Gastrocnemius medialis (tissue), 4 donors: ENCODE results near the gene PCDHGA3. TPM values are rescaled to one million over a fixed set of nuclear protein-coding genes. Genes with fewer than 3 reads are reported as not detected.
A peak's percentile ranks its signal among the peaks of the same experiment; 100 is the strongest.
"Not testable (repeated sequence)": the region's sequence is repeated elsewhere in the genome, so short reads cannot be mapped to it uniquely, and the experiment has no call there.

Experiments used
- ATAC-seq, 2 donors: fragments of 150-250 bp; one replicate each; pipeline ENCODE4 v1.9.1; 2016
- DNase-seq, 2 donors: peaks; one replicate each; pipeline ENCODE4 v3.0.0-alpha.2; 2019
- H3K27ac ChIP-seq, 4 donors: fragments of 200-600 bp; sonication (generic); 1 replicate in 1 of 4; 2 replicates in 3 of 4; pipeline ENCODE4 v1.5.1; 2016 to 2018; ENCODE audit warnings: mild to moderate bottlenecking in 2 of 4, moderate library complexity in 1 of 4
- H3K27me3 ChIP-seq, 3 donors: fragments of 200-600 bp; sonication (generic) in 2 of 3; 1 replicate in 1 of 3; 2 replicates in 2 of 3; pipeline versions ENCODE4 v1.5.1 to v1.6.0; 2016 to 2019; ENCODE audit warnings: mild to moderate bottlenecking in 1 of 3, moderate library complexity in 1 of 3
- H3K36me3 ChIP-seq, 2 donors: fragments of 200-600 bp; sonication (generic) in 1 of 2; one replicate each; pipeline ENCODE4 v1.5.1; 2017 to 2018
- H3K4me1 ChIP-seq, 2 donors: fragments of 200-600 bp; sonication (generic) in 1 of 2; one replicate each; pipeline ENCODE4 v1.5.1; 2016 to 2017; ENCODE audit warnings: mild to moderate bottlenecking in 2 of 2
- H3K4me3 ChIP-seq, 4 donors: fragments of 200-600 bp; sonication (generic) in 3 of 4; 1 replicate in 1 of 4; 2 replicates in 3 of 4; pipeline ENCODE4 v1.5.1; 2016 to 2019; ENCODE audit warnings: mild to moderate bottlenecking in 2 of 4
- H3K9me3 ChIP-seq, 3 donors: fragments of 200-600 bp; sonication (generic) in 2 of 3; 1 replicate in 1 of 3; 2 replicates in 2 of 3; pipeline ENCODE4 v1.5.1; 2016 to 2019
- CTCF ChIP-seq, 5 experiments: fragments of 450-650 bp in 3 of 5; fragments of 200-600 bp in 2 of 5; sonication (generic) in 2 of 5; IDR thresholded peaks in 4 of 5; conservative IDR thresholded peaks in 1 of 5; 1 replicate in 4 of 5; 2 replicates in 1 of 5; pipeline ENCODE4 v1.5.1; 2016 to 2019; ENCODE audit warnings: antibody characterized with exemption in 5 of 5, mild to moderate bottlenecking in 3 of 5, moderate library complexity in 3 of 5
- POLR2A ChIP-seq, 2 donors: fragments of 450-650 bp; IDR thresholded peaks; one replicate each; pipeline ENCODE4 v1.6.1; 2017; ENCODE audit warnings: antibody characterized with exemption in 2 of 2, mild to moderate bottlenecking in 2 of 2, moderate library complexity in 2 of 2
- in situ Hi-C, 4 donors: fragments of 200-750 bp; cut with MboI; loops; one replicate each; pipeline versions ENCODE4 v1.15.0 to v1.8.0; 2017; ENCODE audit warnings: low sequenced_read_pairs in 4 of 4
- intact Hi-C: fragments of 100-400 bp; cut with DNase I; formaldehyde crosslinking; loops from one replicate; pipeline ENCODE4 v1.15.1; 2023; ENCODE audit warnings: low total_unique reads
- total RNA-seq, 4 donors: library from RNA; depleted of rRNA; stranded (reverse); fragments of >200 nt; gene quantifications; one replicate each; pipeline versions ENCODE4 v1.1.0 to v1.2.3, GENCODE V29; 2016

The PCDHGA3 gene
- total RNA-seq, 4 donors from 2014 or later = 1.5 to 2.8 (median 2.0) TPM

GRCh38 chr5:141389153-141390042, 45.8 kb downstream of the PCDHGA3 start:
- H3K4me3 ChIP-seq = no peak overlapping the region
- peaks cover 0 to 5% (median 5%) of the 10 kb centered on the region in 3 donors for H3K9me3 ChIP-seq
- TF ChIP-seq CTCF (IDR thresholded peaks at IDR 0.05 in 4 of 5, conservative IDR thresholded peaks at IDR 0.05 in 1 of 5) (no peak), POLR2A (IDR thresholded peaks at IDR 0.05) (no peak)
- intact Hi-C loops (no loop called here), in situ Hi-C loops (no loop called here)
- ATAC-seq = no peak
- no peak for DNase-seq
- peaks cover 4% of the 10 kb centered on the region in 2 donors for H3K4me1 ChIP-seq
- H3K27me3 ChIP-seq = peaks cover 0 to 15% (median 2%) of the 10 kb centered on the region in 3 donors
- H3K27ac ChIP-seq = no peak overlapping the region
- H3K36me3 ChIP-seq = no peaks in the 10 kb centered on the region

- intact Hi-C loops = no loop called here
- ATAC-seq (peak in 1 of 2 donors; percentile 37), DNase-seq (no peak)
- peak within 1 kb of the TSS; percentile 9 to 41 (median 12) for H3K4me3 ChIP-seq
- H3K27me3 ChIP-seq = peaks cover 0 to 21% (median 2%) of the 10 kb centered on the region in 3 donors
- H3K4me1 ChIP-seq = peaks cover 0 to 6% of the 10 kb centered on the region in 2 donors
- H3K9me3 ChIP-seq = peaks cover 0 to 5% (median 5%) of the 10 kb centered on the region in 3 donors
- in situ Hi-C loops = no loop called here
- H3K27ac ChIP-seq = no peak within 1 kb of the TSS
- no peaks in the 10 kb centered on the region for H3K36me3 ChIP-seq
- TF ChIP-seq POLR2A (IDR thresholded peaks at IDR 0.05) = no peak
- TF ChIP-seq CTCF (IDR thresholded peaks at IDR 0.05 in 4 of 5, conservative IDR thresholded peaks at IDR 0.05 in 1 of 5) = peak in 3 of 5 experiments; percentile 18 to 48 (median 20)
These were observed 49.0 kb downstream of the PCDHGA3 start, which contains the start of gene PCDHGA8 for GRCh38 chr5:141392429-141393198. Gene PCDHGA8, plus strand, starts transcription at chr5:141392633. Its CDS starts 181 bp downstream, at chr5:141392814.

GRCh38 chr5:141393267-141393666, 49.6 kb downstream of the PCDHGA3 start:
- Histone ChIP-seq H3K27ac (no peak overlapping the region), H3K4me1 (peaks cover 0 to 6% of the 10 kb centered on the region in 2 donors), H3K36me3 (no peaks in the 10 kb centered on the region), H3K27me3 (peaks cover 0 to 21% (median 2%) of the 10 kb centered on the region in 3 donors), H3K4me3 (peak overlapping the region in 1 of 4 donors; percentile 41), H3K9me3 (peaks cover 0 to 5% (median 5%) of the 10 kb centered on the region in 3 donors)
- intact Hi-C loops = no loop called here
- DNase-seq (no peak), ATAC-seq (no peak)
- no peak for TF ChIP-seq POLR2A (IDR thresholded peaks at IDR 0.05)
- in situ Hi-C loops = no loop called here

- H3K36me3 ChIP-seq, in situ Hi-C loops, ATAC-seq, H3K27ac ChIP-seq, H3K4me3 ChIP-seq, DNase-seq, intact Hi-C loops, H3K9me3 ChIP-seq: not testable (repeated sequence)
- H3K4me1 ChIP-seq = peaks cover 6 to 16% of the 10 kb centered on the region in 2 donors
- peaks cover 0 to 21% (median 0%) of the 10 kb centered on the region in 3 donors for H3K27me3 ChIP-seq
These were observed 51.0 kb downstream of the PCDHGA3 start for GRCh38 chr5:141394401-141395187.

Other genes with a start within 250 kb of the PCDHGA3 start
- 1 to 10 TPM in 2 of 4 donors, under 1 TPM in 2; 0.71 to 1.7 (median 1.2) TPM for gene PCDHB2, start 249.2 kb upstream of the PCDHGA3 start, total RNA-seq
- under 1 TPM in 3 of 4 donors, not detected in 1; 0.61 to 0.72 (median 0.71) TPM for gene PCDHB3, start 243.4 kb upstream of the PCDHGA3 start, total RNA-seq
- gene PCDHB4, start 222.0 kb upstream of the PCDHGA3 start, total RNA-seq = 1 to 10 TPM in 3 of 4 donors, under 1 TPM in 1; 1.00 to 3.0 (median 1.8) TPM
- 1 to 10 TPM in 1 of 4 donors, under 1 TPM in 3; 0.38 to 1.5 (median 0.91) TPM for gene PCDHB5, start 208.6 kb upstream of the PCDHGA3 start, total RNA-seq
- under 1 TPM in 3 of 4 donors, not detected in 1; 0.09 to 0.46 (median 0.19) TPM for gene PCDHB6, start 193.8 kb upstream of the PCDHGA3 start, total RNA-seq
- under 1 TPM; 0.07 to 0.75 (median 0.20) TPM for gene PCDHB7, start 171.2 kb upstream of the PCDHGA3 start, total RNA-seq
- gene PCDHB8, start 166.0 kb upstream of the PCDHGA3 start, total RNA-seq = under 1 TPM in 2 of 4 donors, not detected in 2; 0.16 to 0.20 TPM
- gene PCDHB16, start 161.4 kb upstream of the PCDHGA3 start, total RNA-seq = 1 to 10 TPM in 3 of 4 donors, under 1 TPM in 1; 0.87 to 2.5 (median 1.7) TPM
- gene PCDHB9, start 156.7 kb upstream of the PCDHGA3 start, total RNA-seq = 1 to 10 TPM in 1 of 4 donors, under 1 TPM in 3; 0.15 to 3.0 (median 0.71) TPM
- under 1 TPM; 0.23 to 0.61 (median 0.54) TPM for gene PCDHB10, start 151.5 kb upstream of the PCDHGA3 start, total RNA-seq
- gene PCDHB11, start 144.2 kb upstream of the PCDHGA3 start, total RNA-seq = 1 to 10 TPM in 1 of 4 donors, under 1 TPM in 3; 0.05 to 1.1 (median 0.53) TPM
- gene PCDHB12, start 135.1 kb upstream of the PCDHGA3 start, total RNA-seq = 1 to 10 TPM in 1 of 4 donors, under 1 TPM in 3; 0.41 to 1.1 (median 0.59) TPM
- 1 to 10 TPM in 1 of 4 donors, under 1 TPM in 3; 0.40 to 2.1 (median 0.69) TPM for gene PCDHB13, start 129.9 kb upstream of the PCDHGA3 start, total RNA-seq
- gene PCDHB14, start 120.5 kb upstream of the PCDHGA3 start, total RNA-seq = 1 to 10 TPM in 1 of 4 donors, under 1 TPM in 3; 0.62 to 1.9 (median 0.76) TPM
- 1 to 10 TPM in 1 of 4 donors, under 1 TPM in 3; 0.33 to 1.2 (median 0.52) TPM for gene PCDHB15, start 98.4 kb upstream of the PCDHGA3 start, total RNA-seq
- under 1 TPM in 1 of 4 donors, not detected in 3; 0.49 TPM for gene SLC25A2, start 39.8 kb upstream of the PCDHGA3 start, total RNA-seq
- 10 to 100 TPM; 60.9 to 91.2 (median 79.8) TPM for gene TAF7, start 23.0 kb upstream of the PCDHGA3 start, total RNA-seq
- under 1 TPM; 0.65 to 0.97 (median 0.71) TPM for gene PCDHGA1, start 13.3 kb upstream of the PCDHGA3 start, total RNA-seq
- gene PCDHGA2, start 5.1 kb upstream of the PCDHGA3 start, total RNA-seq = 1 to 10 TPM in 2 of 4 donors, under 1 TPM in 2; 0.66 to 1.5 (median 1.2) TPM
- 1 to 10 TPM in 1 of 4 donors, under 1 TPM in 3; 0.20 to 1.1 (median 0.74) TPM for gene PCDHGB1, start 6.3 kb downstream of the PCDHGA3 start, total RNA-seq
- gene PCDHGA4, start 11.2 kb downstream of the PCDHGA3 start, total RNA-seq = 1 to 10 TPM; 1.3 to 5.4 (median 1.5) TPM
- 1 to 10 TPM in 3 of 4 donors, under 1 TPM in 1; 0.55 to 3.4 (median 1.9) TPM for gene PCDHGB2, start 16.2 kb downstream of the PCDHGA3 start, total RNA-seq
- gene PCDHGA5, start 20.3 kb downstream of the PCDHGA3 start, total RNA-seq = 1 to 10 TPM in 2 of 4 donors, under 1 TPM in 2; 0.07 to 1.8 (median 0.93) TPM
- 1 to 10 TPM in 3 of 4 donors, under 1 TPM in 1; 0.29 to 2.0 (median 1.2) TPM for gene PCDHGB3, start 26.4 kb downstream of the PCDHGA3 start, total RNA-seq
- gene PCDHGA6, start 30.1 kb downstream of the PCDHGA3 start, total RNA-seq = 1 to 10 TPM in 3 of 4 donors, under 1 TPM in 1; 0.83 to 1.6 (median 1.6) TPM
- gene PCDHGA7, start 38.9 kb downstream of the PCDHGA3 start, total RNA-seq = 1 to 10 TPM; 1.3 to 2.4 (median 1.9) TPM
- gene PCDHGB4, start 43.9 kb downstream of the PCDHGA3 start, total RNA-seq = 1 to 10 TPM in 3 of 4 donors, under 1 TPM in 1; 0.88 to 2.1 (median 1.3) TPM
- gene PCDHGA8, start 48.8 kb downstream of the PCDHGA3 start, total RNA-seq = 1 to 10 TPM in 2 of 4 donors, under 1 TPM in 2; 0.82 to 1.8 (median 1.2) TPM
- gene PCDHGB5, start 54.1 kb downstream of the PCDHGA3 start, total RNA-seq = 1 to 10 TPM; 3.0 to 6.3 (median 4.4) TPM
- 1 to 10 TPM in 3 of 4 donors, under 1 TPM in 1; 0.95 to 4.0 (median 1.5) TPM for gene PCDHGA9, start 58.9 kb downstream of the PCDHGA3 start, total RNA-seq
- 1 to 10 TPM; 1.4 to 4.6 (median 2.9) TPM for gene PCDHGB6, start 64.2 kb downstream of the PCDHGA3 start, total RNA-seq
- 1 to 10 TPM in 3 of 4 donors, under 1 TPM in 1; 0.80 to 2.4 (median 1.2) TPM for gene PCDHGA10, start 69.2 kb downstream of the PCDHGA3 start, total RNA-seq
- 1 to 10 TPM; 3.0 to 5.7 (median 3.3) TPM for gene PCDHGB7, start 73.8 kb downstream of the PCDHGA3 start, total RNA-seq
- gene PCDHGA11, start 77.2 kb downstream of the PCDHGA3 start, total RNA-seq = 1 to 10 TPM; 1.2 to 3.3 (median 1.3) TPM
- gene PCDHGA12, start 86.7 kb downstream of the PCDHGA3 start, total RNA-seq = 1 to 10 TPM; 1.1 to 5.4 (median 1.7) TPM
- gene PCDHGC3, start 132.1 kb downstream of the PCDHGA3 start, total RNA-seq = 10 to 100 TPM; 11.8 to 14.5 (median 13.8) TPM
- gene PCDHGC4, start 141.2 kb downstream of the PCDHGA3 start, total RNA-seq = 10 to 100 TPM in 1 of 4 donors, 1 to 10 TPM in 1, under 1 TPM in 1, not detected in 1; 0.31 to 20.4 (median 1.7) TPM
- gene PCDHGC5, start 145.3 kb downstream of the PCDHGA3 start, total RNA-seq = 1 to 10 TPM in 1 of 4 donors, under 1 TPM in 2, not detected in 1; 0.16 to 1.5 (median 0.36) TPM